Measurements from ENCODE around the gene XYLT1.

GRCh38 chr16:17159617-17160016, 311.1 kb downstream of the XYLT1 start:
- TF ChIP-seq POLR2A (IDR thresholded peaks at IDR 0.05) (no peak), CTCF (IDR thresholded peaks at IDR 0.05) (no peak)

Measured in esophagus squamous epithelium (tissue), 4 donors.